IPS-20b (cell line): ENCODE data around the gene ROCK2.

ENCODE experiments used
- H3K27ac ChIP-seq: one replicate; pipeline ENCODE4 v1.5.1; 2013; ENCODE audit warnings: low read length
- H3K27me3 ChIP-seq: 2 replicates; pipeline ENCODE4 v1.6.1; 2013; ENCODE audit warnings: mild to moderate bottlenecking, low read length, inconsistent platforms; ENCODE audit not compliant: insufficient read depth
- H3K36me3 ChIP-seq: 2 replicates; pipeline ENCODE4 v1.6.1; 2013; ENCODE audit warnings: low read depth, mild to moderate bottlenecking, inconsistent platforms, low read length, moderate library complexity; ENCODE audit not compliant: insufficient read depth
- H3K4me1 ChIP-seq: 2 replicates; pipeline ENCODE4 v1.6.1; 2013; ENCODE audit warnings: mild to moderate bottlenecking, control low read depth, inconsistent platforms, low read length, moderate library complexity; ENCODE audit not compliant: insufficient read depth
- H3K4me3 ChIP-seq: 2 replicates; pipeline ENCODE4 v1.5.1; 2013; ENCODE audit warnings: mild to moderate bottlenecking, low read length, inconsistent platforms
- H3K9ac ChIP-seq: 2 replicates; pipeline ENCODE4 v1.6.1; 2013; ENCODE audit warnings: low read depth, mild to moderate bottlenecking, inconsistent platforms, low read length, moderate library complexity
- H3K9me3 ChIP-seq: 2 replicates; pipeline ENCODE4 v1.6.1; 2013; ENCODE audit warnings: mild to moderate bottlenecking, low read depth, low read length, inconsistent platforms; ENCODE audit not compliant: insufficient read depth

Gene ROCK2

DNA sequence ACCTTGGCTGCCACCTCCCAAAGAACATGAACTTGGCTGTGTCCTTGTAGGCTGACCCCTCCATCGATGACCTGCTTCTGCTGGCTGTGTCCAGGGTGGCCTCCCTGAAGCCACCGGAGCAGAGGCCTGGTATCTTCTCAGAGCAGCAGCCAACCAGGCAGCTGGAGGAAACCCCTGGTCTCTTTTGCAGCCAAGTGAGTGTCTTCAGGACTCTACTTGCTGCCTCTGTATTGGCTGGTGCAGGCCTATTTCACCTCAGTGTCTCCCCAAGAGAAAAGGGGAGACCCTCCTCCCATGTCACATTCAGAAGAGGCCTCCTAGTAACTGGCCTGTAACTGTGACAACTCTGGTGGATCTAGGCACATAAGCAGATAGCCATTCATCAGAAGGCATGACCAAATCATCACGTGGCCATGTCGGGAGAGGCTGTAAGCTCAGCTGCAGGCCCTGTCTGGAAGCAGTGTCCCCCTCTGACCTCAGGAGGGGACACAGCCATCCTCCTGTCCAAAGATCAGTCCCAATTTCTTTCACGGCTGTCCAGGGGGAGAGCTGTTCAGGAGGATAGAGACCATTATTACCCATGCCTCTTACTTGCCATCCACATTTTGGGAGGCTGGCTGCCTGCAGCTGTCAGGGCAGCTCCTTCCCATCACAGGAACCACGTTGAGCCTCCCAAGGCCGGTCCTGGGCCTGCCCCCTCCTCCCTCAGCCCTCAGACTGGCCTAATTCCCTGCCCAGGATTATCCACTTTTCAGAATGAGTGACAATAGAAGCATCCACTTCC, 20.9 kb upstream of the ROCK2 start:
- Histone ChIP-seq H3K9me3 (no peaks in the 10 kb centered on the region), H3K4me1 (no peaks in the 10 kb centered on the region), H3K9ac (no peak overlapping the region), H3K36me3 (no peaks in the 10 kb centered on the region), H3K4me3 (no peak overlapping the region), H3K27ac (no peak overlapping the region), H3K27me3 (no peaks in the 10 kb centered on the region)

DNA sequence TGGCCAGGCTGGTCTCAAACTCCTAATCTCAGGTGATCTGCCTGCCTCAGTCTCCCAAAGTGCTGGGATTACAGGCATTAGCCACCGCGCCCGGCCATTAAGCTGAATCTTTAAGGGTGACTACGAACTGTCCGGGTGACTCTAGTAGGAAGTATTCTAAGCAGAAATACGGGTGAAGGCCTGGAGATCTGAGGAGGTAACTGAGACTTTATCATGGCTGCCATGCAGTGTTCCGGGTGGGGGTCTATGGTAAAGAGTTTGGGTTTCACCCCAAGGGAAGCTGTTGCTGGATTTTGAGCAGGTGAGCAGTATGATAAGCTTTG, 20.1 kb upstream of the ROCK2 start:
- Histone ChIP-seq H3K9me3 (no peaks in the 10 kb centered on the region), H3K27me3 (no peaks in the 10 kb centered on the region), H3K4me1 (no peaks in the 10 kb centered on the region), H3K27ac (no peak overlapping the region), H3K9ac (no peak overlapping the region), H3K36me3 (no peaks in the 10 kb centered on the region), H3K4me3 (no peak overlapping the region)

- no peaks in the 10 kb centered on the region for H3K4me1 ChIP-seq
These were observed 19.6 kb upstream of the ROCK2 start for GRCh38 chr2:11363868-11364564.

DNA sequence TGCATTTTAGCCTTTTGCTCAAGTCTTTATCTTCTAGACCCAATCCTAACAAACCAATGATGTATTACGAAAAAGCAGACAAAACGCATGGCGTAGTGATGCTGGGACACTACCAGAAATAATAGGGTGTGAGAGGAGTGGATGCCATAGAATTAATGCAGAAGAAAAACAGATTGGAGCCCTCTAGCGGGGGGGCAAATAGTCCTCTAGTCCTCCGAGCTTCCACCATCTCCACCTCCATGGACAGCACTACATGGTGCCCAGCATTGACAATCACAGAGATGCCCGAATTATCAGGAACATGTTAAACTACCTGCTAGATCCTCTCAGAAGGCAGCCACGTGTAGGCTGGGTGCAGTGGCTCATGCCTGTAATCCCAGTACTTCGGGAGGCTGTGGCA, 15.4 kb upstream of the ROCK2 start:
- H3K27ac ChIP-seq: no peak overlapping the region
- no peak overlapping the region for H3K4me3 ChIP-seq
- H3K9me3 ChIP-seq: no peaks in the 10 kb centered on the region
- no peaks in the 10 kb centered on the region for H3K36me3 ChIP-seq
- no peaks in the 10 kb centered on the region for H3K27me3 ChIP-seq
- no peak overlapping the region for H3K9ac ChIP-seq
- no peaks in the 10 kb centered on the region for H3K4me1 ChIP-seq

More at GRCh38 chr2:11363868-11364564, 19.6 kb upstream of the ROCK2 start:
- Histone ChIP-seq H3K27ac (no peak overlapping the region), H3K4me3 (no peak overlapping the region), H3K9me3 (no peaks in the 10 kb centered on the region), H3K9ac (no peak overlapping the region), H3K27me3 (no peaks in the 10 kb centered on the region), H3K36me3 (no peaks in the 10 kb centered on the region)

GRCh38 chr2:11357428-11357972, 13.1 kb upstream of the ROCK2 start:
- no peak overlapping the region for H3K4me3 ChIP-seq
- H3K9me3 ChIP-seq: no peaks in the 10 kb centered on the region
- H3K9ac ChIP-seq: no peak overlapping the region
- no peaks in the 10 kb centered on the region for H3K36me3 ChIP-seq
- H3K27ac ChIP-seq: no peak overlapping the region
- no peaks in the 10 kb centered on the region for H3K27me3 ChIP-seq
- H3K4me1 ChIP-seq: no peaks in the 10 kb centered on the region

DNA sequence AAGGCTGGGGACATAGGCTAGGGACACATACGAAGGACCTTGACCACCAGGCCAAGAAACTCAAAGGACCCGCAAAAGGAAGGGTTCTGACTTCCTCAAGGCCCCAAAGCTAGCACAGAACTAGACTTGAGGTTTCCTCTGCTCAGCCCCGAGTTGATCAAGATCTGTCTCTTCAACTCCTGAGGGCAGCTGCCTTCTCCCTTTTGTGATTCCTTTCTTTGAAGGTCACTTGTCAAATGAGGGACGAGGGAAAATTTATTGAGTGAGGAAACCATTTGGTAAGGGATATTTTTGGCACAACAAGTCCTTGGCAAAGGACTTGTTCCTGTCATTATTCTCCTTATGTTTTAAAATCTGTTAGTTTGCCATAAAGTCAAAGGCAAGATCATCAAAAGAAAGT, 12.3 kb upstream of the ROCK2 start:
- Histone ChIP-seq H3K36me3 (no peaks in the 10 kb centered on the region), H3K27me3 (no peaks in the 10 kb centered on the region), H3K4me3 (no peak overlapping the region), H3K27ac (no peak overlapping the region), H3K9ac (no peak overlapping the region), H3K9me3 (no peaks in the 10 kb centered on the region), H3K4me1 (no peaks in the 10 kb centered on the region)

DNA sequence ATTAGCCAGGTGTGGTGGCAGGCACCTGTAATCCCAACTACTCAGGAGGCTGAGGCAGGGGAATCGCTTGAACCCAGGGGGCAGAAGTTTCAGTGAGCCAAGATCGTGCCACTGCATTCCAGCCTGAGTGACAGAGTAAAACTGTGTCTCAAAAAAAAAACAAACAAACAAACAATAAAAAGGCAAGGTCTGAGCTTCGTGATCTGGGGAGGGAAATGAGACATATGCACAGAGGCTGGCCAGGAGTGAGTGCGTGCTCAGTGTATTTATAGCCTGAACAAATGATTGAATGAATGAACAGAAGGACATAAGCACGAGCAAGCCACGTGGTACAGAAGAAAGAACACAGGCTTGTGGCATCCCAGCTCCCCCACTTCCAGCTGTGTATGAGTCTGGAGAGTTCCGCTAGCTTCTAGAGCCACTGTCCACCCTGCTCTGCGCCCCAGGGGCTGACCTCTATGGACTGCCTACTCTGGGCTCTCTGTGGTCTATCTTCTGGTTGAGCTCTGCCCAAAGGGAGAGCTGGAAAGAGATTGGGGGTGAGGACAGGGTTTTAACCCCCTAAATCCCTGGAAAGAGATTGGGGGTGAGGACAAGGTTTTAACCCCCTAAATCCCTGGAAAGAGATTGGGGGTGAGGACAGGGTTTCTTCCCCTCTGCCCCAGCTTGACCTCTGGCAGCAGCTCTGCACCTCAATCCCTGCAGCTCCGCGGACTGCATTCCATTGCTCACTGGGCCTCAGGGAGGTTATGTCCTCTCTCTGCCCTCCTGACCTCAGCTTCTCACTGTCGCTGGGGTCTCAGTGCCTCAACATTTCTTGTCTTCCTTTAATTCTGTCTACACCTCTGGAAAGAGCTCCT, 11.0 kb upstream of the ROCK2 start:
- no peaks in the 10 kb centered on the region for H3K36me3 ChIP-seq
- no peak overlapping the region for H3K4me3 ChIP-seq
- no peaks in the 10 kb centered on the region for H3K4me1 ChIP-seq
- no peaks in the 10 kb centered on the region for H3K27me3 ChIP-seq
- H3K27ac ChIP-seq: no peak overlapping the region
- no peaks in the 10 kb centered on the region for H3K9me3 ChIP-seq
- H3K9ac ChIP-seq: no peak overlapping the region

DNA sequence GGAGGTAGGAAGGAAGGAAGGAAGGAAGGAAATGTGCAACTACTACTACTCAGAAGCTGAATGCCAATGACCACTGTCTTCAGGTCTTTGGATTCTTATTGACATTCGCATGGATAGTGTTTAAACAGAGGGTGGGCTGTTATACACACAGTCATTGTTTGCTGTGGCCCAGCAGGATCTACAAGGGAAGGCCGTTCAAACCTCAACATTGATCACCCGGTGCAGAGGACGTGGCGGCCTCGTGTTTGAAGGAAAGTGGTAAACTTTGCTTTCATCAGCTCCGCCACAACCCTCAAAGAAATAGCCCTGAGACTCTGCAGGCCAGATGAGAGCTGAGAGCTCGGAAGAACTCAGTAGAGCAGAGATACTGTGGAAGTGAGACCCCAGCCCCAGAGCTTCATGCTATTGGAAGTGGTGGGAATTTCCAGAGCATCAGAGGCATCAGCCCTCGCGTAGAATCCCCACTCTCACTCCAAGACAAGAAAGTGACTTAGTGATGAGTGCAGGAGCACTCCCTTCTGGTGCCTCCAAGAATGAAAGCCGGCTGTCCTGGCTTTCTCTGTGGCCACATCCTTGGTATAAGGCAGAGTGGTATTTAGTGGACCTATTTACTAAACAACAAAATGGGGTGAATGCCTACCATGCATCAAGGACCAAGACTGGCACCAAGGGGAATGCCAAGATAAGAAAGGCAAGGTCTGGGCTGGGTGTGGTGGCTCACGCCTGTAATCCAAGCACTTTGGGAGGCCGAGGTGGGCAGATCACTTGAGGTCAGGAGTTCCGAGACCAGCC, 10.1 kb upstream of the ROCK2 start:
- H3K27me3 ChIP-seq: no peaks in the 10 kb centered on the region
- no peak overlapping the region for H3K4me3 ChIP-seq
- no peak overlapping the region for H3K27ac ChIP-seq
- H3K36me3 ChIP-seq: no peaks in the 10 kb centered on the region
- H3K9ac ChIP-seq: no peak overlapping the region
- no peaks in the 10 kb centered on the region for H3K4me1 ChIP-seq
- no peaks in the 10 kb centered on the region for H3K9me3 ChIP-seq

GRCh38 chr2:11352781-11353537, 8.5 kb upstream of the ROCK2 start:
- no peaks in the 10 kb centered on the region for H3K27me3 ChIP-seq
- no peaks in the 10 kb centered on the region for H3K36me3 ChIP-seq
- H3K4me3 ChIP-seq: no peak overlapping the region
- H3K9ac ChIP-seq: no peak overlapping the region
- H3K4me1 ChIP-seq: no peaks in the 10 kb centered on the region
- no peaks in the 10 kb centered on the region for H3K9me3 ChIP-seq
- H3K27ac ChIP-seq: no peak overlapping the region

- no peaks in the 10 kb centered on the region for H3K27me3 ChIP-seq
- no peak overlapping the region for H3K9ac ChIP-seq
- H3K4me1 ChIP-seq: no peaks in the 10 kb centered on the region
- H3K36me3 ChIP-seq: no peaks in the 10 kb centered on the region
- no peaks in the 10 kb centered on the region for H3K9me3 ChIP-seq
- no peak overlapping the region for H3K4me3 ChIP-seq
- no peak overlapping the region for H3K27ac ChIP-seq
These were observed 3.8 kb upstream of the ROCK2 start for GRCh38 chr2:11348209-11348749.
